Liver (tissue), 5 donors: ENCODE results near the gene GAS2. TPM values are rescaled to one million over a fixed set of nuclear protein-coding genes. Genes with fewer than 3 reads are reported as not detected.

Experiments
- polyA plus RNA-seq, 2 donors: library from polyadenylated mRNA; stranded (reverse) in 1 of 2; unstranded in 1 of 2; fragments of 200-250 nt in 1 of 2; fragments of >200 nt in 1 of 2; fragmentation: Nextera tagmentation in 1 of 2; extraction: Ambion mirVana in 1 of 2; gene quantifications; one replicate each; pipeline versions ENCODE4 v1.2.1 to v1.2.3, GENCODE V29; 2013 to 2015
- small RNA-seq: library from RNA; depleted of rRNA; stranded (forward); fragments of <200 nt; gene quantifications from one replicate; pipeline ENCODE3, GENCODE V24; 2014
- total RNA-seq, 2 donors: library from RNA; depleted of rRNA; stranded (reverse); fragments of >200 nt; gene quantifications; one replicate each; pipeline ENCODE4 v1.2.3, GENCODE V29; 2014
- donor health status: healthy.
- donor health status: healthy.
- donor health status: healthy.

Gene GAS2
- total and polyA plus RNA-seq, 4 donors, result 13.4 to 75.6 (median 42.3) TPM

Small RNA genes within 50 kb of the gene (small RNA-seq; reads per million reads assigned to genes)
- gene RNA5SP338, result 0.07 reads per million

Other genes with a start within 250 kb of the GAS2 start
- gene FANCF, start 40.8 kb upstream of the GAS2 start, total RNA-seq, result 1 to 10 TPM; 5.4 to 5.9 TPM
- 1 to 10 TPM; 4.6 to 4.9 TPM for gene FANCF, start 40.8 kb upstream of the GAS2 start, polyA plus RNA-seq
- 1 to 10 TPM; 2.7 to 7.2 TPM for gene SVIP, start 163.2 kb downstream of the GAS2 start, total RNA-seq
- gene SVIP, start 163.2 kb downstream of the GAS2 start, polyA plus RNA-seq, result 1 to 10 TPM; 3.1 to 6.6 TPM
- gene CCDC179, start 193.9 kb downstream of the GAS2 start, total RNA-seq, result not detected
- under 1 TPM in 1 of 2 donors, not detected in 1; 0.96 TPM for gene CCDC179, start 193.9 kb downstream of the GAS2 start, polyA plus RNA-seq